SK-N-DZ (cell line): Measurements from ENCODE around the gene SORCS1.
A peak's percentile ranks its signal among the peaks of the same experiment; 100 is the strongest.
"Not testable (repeated sequence)": the region's sequence is repeated elsewhere in the genome, so short reads cannot be mapped to it uniquely, and the experiment has no call there.

Source experiments
- DNase-seq: peaks from one replicate; pipeline ENCODE4 v3.0.0-alpha.2; 2015; ENCODE audit warnings: low spot score

Gene SORCS1

DNA sequence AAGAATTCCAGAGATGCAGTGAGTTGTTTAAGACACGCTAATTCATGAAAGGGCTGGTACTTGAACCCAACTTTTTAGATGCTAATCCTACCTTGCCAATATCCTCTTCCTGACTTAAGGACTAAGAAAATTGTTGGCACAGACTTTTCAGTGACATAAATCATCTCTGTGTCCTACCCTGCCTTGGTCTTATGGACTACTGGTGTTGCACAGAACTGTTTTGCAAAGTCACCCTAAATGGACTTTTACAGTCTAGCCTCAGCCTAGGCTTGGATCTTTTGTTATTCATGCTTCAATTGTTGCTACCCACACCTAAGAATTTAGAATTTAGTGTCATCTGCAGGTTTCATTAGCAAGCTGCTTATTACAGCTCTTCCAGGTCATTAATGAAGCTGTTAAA is 112.7 kb downstream of the SORCS1 start:
- DNase-seq = no peak

DNA sequence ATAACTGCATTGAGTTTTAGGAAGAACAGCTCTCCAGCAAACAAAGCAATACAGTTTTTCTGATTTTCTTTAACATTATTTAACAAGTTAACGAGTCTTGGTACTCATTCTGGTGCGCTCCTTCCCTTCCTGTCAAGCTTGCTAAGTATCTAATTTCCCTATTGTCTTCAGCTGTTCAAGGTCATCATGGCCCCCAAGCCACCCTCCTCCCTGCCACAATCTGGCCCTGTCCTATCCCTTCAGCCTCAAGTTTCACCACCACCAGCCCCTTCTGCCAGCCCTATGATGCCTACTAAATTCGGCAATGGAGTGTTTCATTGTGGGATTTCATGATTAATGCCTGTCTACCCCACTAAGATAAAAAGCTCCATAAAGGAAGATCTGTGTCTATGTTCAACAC is 121.0 kb downstream of the SORCS1 start:
- DNase-seq = no peak

GRCh38 chr10:107037192-107038122 is 127.0 kb downstream of the SORCS1 start:
- no peak for DNase-seq

DNA sequence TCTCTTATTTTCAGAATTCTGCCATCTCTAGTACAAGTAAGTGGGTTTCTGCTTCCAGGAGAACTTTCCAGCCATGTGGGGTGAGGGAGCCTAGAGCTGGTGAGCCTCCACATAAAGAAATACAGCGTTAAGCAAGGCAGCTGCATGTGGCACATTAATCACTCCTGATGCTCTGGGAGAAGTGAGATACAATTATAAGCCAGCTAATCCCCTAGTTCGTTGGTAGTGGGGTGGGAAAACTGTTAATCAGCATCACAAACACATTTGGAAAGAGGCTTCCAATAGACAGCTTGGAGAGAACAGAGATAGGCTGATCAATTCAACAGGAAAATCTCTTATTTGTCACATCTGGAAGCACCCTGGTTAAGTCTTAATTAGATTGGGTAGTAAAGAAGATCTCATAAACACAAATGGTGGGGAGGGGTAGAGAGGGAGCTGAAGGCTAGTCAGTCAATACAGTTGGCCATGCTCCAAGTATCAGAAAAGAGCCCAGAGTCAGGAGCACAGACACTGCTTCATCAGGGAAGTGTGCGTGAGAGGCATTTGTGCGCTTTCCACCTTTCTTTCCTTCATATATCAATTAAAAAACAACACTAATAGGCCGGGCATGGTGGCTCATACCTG is 130.6 kb downstream of the SORCS1 start:
- peak; percentile 70 for DNase-seq

GRCh38 chr10:107032700-107033401 is 131.7 kb downstream of the SORCS1 start:
- DNase-seq = peak; percentile 48

DNA sequence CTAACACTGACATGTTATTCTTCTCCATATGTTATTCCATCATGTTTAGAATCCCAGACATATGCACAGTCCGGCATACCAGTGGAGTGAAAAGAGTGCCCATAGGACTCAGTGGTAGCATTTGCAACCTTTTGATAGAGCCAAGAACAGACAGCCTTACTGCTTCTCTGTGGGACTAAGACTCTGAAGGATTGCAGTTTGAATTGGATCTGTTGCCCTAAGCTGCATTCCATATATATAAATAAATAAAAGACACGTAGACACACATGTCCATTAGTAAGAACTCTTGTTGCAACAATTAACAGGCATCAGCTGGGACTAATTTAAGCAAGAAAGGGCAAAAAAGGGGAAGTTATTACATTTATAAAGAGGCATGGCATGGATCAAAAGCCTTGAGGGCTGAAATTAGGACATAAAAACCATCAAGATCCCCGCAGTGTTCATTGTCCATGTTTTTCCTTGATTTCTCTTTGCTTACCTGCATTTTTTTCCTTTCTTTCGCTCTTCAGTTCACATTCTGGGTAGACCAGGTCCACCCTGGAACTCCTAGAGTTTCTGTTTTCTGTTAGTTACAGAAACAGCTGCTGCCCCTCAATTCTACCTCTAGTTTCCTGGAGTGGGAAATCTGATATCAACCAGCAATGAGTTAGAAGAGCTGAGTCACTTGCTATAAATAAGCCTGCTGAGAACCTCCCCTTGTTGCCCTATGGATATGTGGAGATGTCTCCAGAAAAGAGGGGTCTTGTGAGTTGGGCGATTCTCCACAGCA is 132.4 kb downstream of the SORCS1 start:
- peak; percentile 60 for DNase-seq

DNA sequence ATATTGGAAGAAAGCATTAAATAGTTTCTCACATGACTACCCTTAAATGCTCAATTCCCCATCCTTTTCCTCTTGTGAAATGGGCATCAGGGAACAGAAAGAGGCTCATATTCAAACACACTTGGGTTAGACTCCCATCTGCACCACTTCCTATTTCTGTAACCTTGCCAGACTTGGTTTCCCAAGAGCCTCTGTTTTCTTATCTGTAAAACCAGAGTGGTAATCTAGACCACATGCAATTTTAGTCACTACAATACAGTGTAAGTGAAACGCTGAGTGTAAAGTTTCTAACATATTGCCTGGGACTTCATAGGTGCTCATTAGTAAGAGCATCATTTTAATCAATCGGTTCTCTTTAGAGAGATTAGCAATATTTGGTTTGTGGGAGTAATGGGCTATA is 136.3 kb downstream of the SORCS1 start:
- DNase-seq = no peak

- no peak for DNase-seq
Observed at GRCh38 chr10:107025676-107026075, 138.8 kb downstream of the SORCS1 start.

GRCh38 chr10:107024033-107024432 is 140.5 kb downstream of the SORCS1 start:
- not testable (repeated sequence) for DNase-seq

- DNase-seq = peak; percentile 85
Observed at GRCh38 chr10:107022600-107023354, 141.7 kb downstream of the SORCS1 start.

DNA sequence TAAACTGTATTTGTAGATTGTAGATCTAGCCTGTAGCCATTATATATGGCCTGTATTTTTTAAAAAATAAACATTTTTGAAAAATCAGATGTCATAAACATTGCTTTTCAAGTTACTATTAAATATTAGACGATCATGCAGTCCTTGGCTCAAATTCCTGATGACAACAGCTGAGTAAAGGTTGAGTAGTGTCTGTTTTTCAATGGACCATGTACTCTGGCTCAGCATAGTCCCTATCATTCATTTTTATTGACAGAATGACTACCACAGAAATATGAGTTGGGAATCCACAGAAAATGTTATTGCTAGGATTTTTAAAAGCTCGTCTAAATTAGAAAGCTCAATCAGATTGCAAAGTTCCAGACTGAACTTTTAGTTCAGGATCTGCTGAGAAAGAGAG is 145.4 kb downstream of the SORCS1 start:
- no peak for DNase-seq

DNA sequence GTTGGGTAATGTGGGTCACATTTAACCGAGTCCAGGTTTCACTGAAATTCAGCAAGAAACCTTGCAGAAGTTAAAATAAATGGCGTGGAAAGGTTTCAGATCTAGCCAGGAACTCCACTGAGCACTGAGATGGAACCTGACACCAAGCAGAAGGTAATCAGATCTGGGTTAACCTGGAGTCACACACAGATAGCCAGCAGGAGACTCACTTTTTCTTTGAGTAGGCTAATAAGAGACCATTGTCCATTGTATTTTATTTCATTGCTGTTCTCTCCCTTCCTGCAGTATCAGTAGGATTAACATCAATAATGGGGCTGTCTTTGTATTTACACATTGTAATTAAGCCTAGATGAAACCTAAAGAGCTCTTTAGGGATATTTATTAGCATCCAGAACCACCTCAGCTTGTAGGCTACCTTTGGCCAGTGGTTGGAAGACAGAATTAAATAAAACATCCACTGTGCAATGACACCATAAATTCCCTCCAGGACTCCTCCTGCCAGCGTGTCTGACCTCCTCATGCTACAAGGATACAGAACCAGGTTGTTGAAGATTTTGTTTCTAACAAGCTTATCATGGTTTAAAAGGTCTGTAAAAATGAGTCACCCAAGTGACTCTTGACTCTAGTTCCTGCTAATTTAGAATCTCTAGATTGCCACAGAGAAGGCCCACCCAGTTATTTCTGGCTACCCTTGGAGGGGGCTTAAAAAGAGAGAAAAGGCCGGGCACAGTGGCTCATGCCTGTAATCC is 151.1 kb downstream of the SORCS1 start:
- DNase-seq = no peak

GRCh38 chr10:107011992-107012391 is 152.5 kb downstream of the SORCS1 start:
- no peak for DNase-seq

- no peak for DNase-seq
Observed at GRCh38 chr10:107011105-107011504, 153.4 kb downstream of the SORCS1 start.

GRCh38 chr10:107010531-107010930 is 154.0 kb downstream of the SORCS1 start:
- DNase-seq = no peak

DNA sequence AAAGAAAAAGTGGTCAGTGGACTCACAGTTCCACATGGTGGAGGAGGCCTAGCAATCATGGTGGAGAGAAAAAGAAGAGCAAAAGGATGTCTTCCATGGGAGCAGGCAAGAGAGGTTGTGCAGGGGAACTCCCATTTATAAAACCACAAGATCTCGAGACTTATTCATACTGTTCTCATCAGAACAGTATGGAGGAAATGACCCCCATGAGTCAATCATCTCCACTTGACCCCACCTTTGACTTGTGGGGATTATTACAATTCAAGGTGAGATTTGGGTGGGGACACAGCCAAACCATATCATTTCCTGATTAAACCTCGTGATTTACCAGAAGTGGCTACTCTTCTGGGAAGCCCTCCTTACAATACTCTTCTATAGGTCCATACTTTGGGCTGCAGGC is 160.1 kb downstream of the SORCS1 start:
- DNase-seq = no peak

DNA sequence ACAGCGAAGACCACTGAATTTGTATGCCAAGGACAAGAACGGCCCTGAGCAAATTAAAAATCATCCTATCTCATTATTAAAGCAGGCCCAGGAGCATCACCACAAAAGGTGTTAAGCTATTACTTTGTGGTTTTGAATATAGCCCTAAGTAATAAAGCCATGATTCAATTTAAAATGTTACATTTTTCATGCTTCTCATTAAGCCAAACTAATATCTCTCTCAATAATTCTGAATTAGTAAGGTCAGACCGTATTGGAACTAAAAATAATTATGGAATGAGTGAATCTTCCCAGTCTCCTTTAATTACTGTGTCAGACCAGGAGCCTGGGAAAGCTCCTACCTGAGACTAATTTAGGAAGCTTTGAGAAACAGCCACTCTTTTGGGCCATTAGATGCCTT is 162.4 kb downstream of the SORCS1 start:
- DNase-seq = no peak

- peak; percentile 84 for DNase-seq
Observed at GRCh38 chr10:106999118-106999707, 165.3 kb downstream of the SORCS1 start.

DNA sequence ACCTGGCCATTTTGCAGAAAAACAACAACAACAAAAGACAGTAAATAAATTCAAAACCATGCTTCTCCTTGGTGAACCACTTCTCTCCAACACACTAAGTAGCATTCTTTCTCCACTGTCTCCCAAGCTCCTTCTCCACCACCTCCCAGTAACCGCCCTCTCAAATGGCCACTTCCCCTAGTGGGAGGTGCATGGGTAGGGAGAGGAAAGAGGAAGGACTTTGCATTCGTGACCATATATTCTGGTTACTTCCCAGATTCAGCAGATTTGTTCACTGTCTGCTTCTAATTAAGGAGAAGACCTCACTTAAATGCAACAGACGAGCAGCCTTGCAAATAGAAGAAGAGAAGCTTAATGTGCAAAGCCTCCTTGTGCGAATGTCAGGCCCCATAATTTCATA is 166.8 kb downstream of the SORCS1 start:
- peak; percentile 64 for DNase-seq

GRCh38 chr10:106996510-106996909 is 168.0 kb downstream of the SORCS1 start:
- DNase-seq = peak; percentile 79
